Fibroblast of lung (primary cell): ENCODE measurements around the gene PTDSS2. TPM values are rescaled to one million over a fixed set of nuclear protein-coding genes. Genes with fewer than 3 reads are reported as not detected.

ENCODE experiments used
- DNase-seq, 2 donors: peaks; one replicate each; pipeline versions ENCODE4 v3.0.0 to v3.0.0-alpha.2; 2010; ENCODE audit warnings: low read depth in 2 of 2
- H2AFZ ChIP-seq: 2 replicates; pipeline ENCODE4 v1.5.1; 2012; ENCODE audit warnings: low read length, control low read depth, inconsistent platforms
- H3K27ac ChIP-seq: 2 replicates; pipeline ENCODE4 v1.5.1; 2011; ENCODE audit warnings: low read length, control low read depth; ENCODE audit not compliant: insufficient read depth
- H3K27me3 ChIP-seq: 2 replicates; pipeline ENCODE4 v1.5.1; 2011; ENCODE audit warnings: mild to moderate bottlenecking, low read length; ENCODE audit not compliant: control insufficient read depth, insufficient read depth
- H3K36me3 ChIP-seq: 2 replicates; pipeline ENCODE4 v1.5.1; 2011; ENCODE audit warnings: low read length; ENCODE audit not compliant: control insufficient read depth, insufficient read depth
- H3K4me1 ChIP-seq: 2 replicates; pipeline ENCODE4 v1.5.1; 2011; ENCODE audit warnings: low read length; ENCODE audit not compliant: control insufficient read depth, insufficient read depth; ENCODE audit errors: extremely low read depth
- H3K4me2 ChIP-seq: 2 replicates; pipeline ENCODE4 v1.5.1; 2011; ENCODE audit warnings: low read length, control low read depth; ENCODE audit not compliant: insufficient read depth; ENCODE audit errors: extremely low read depth
- H3K4me3 ChIP-seq, 4 experiments: fragments of 200-600 bp in 1 of 4; sonication (generic) in 1 of 4; replicated peaks in 1 of 4; 2 replicates each; pipeline ENCODE4 v1.5.1; 2011 to 2016; ENCODE audit warnings: low read length in 4 of 4, low read depth in 3 of 4, mild to moderate bottlenecking in 3 of 4, control low read depth in 2 of 4, inconsistent platforms in 1 of 4, mixed read lengths in 1 of 4; ENCODE audit not compliant: insufficient read depth in 1 of 4; ENCODE audit errors: control extremely low read depth in 1 of 4
- H3K79me2 ChIP-seq: 2 replicates; pipeline ENCODE4 v1.5.1; 2012; ENCODE audit warnings: mild to moderate bottlenecking, low read length, inconsistent platforms; ENCODE audit not compliant: control insufficient read depth, insufficient read depth
- H3K9ac ChIP-seq: 2 replicates; pipeline ENCODE4 v1.5.1; 2011; ENCODE audit warnings: mild to moderate bottlenecking, low read length, control low read depth; ENCODE audit not compliant: insufficient read depth
- H3K9me3 ChIP-seq: 2 replicates; pipeline ENCODE4 v1.5.1; 2012; ENCODE audit warnings: low read depth, low read length; ENCODE audit not compliant: control insufficient read depth, insufficient read depth
- H4K20me1 ChIP-seq: 2 replicates; pipeline ENCODE4 v1.5.1; 2011; ENCODE audit warnings: low read length; ENCODE audit not compliant: control insufficient read depth, insufficient read depth; ENCODE audit errors: extremely low read depth
- EZH2 ChIP-seq: IDR thresholded peaks from 2 replicates; pipeline ENCODE4 v1.5.1; 2012; ENCODE audit warnings: low read length, control low read depth, mild to moderate bottlenecking; ENCODE audit errors: missing control alignments
- polyA plus RNA-seq, 2 donors: library from polyadenylated mRNA; depleted of rRNA in 1 of 2; stranded (reverse) in 1 of 2; unstranded in 1 of 2; fragments of >200 nt; gene quantifications; 2 replicates each; pipeline ENCODE4 v1.2.1, GENCODE V29; 2011 to 2012; ENCODE audit warnings: missing spikeins in 1 of 2
- total RNA-seq: library from RNA; depleted of rRNA; stranded (reverse); fragments of >200 nt; gene quantifications from 2 replicates; pipeline ENCODE4 v1.2.1, GENCODE V29; 2014
- TF ChIP-seq, protein P1 (sequence below), 2 donors: IDR thresholded peaks in 1 of 2; conservative IDR thresholded peaks in 1 of 2; 1 replicate in 1 of 2; 2 replicates in 1 of 2; pipeline ENCODE4 v1.5.1; 2011 to 2012; ENCODE audit warnings: low read length in 2 of 2, control low read depth in 1 of 2, inconsistent platforms in 1 of 2, low read depth in 1 of 2, mild to moderate bottlenecking in 1 of 2

Gene PTDSS2
- total and polyA plus RNA-seq, 2 donors (not counting 1 experiment from before 2014, with no cell fraction given), result 17.4 to 36.7 TPM

GRCh38 chr11:486189-486588 is 36.1 kb downstream of the PTDSS2 start:
- no peaks in the 10 kb centered on the region for H3K79me2 ChIP-seq
- no peak overlapping the region for H3K27ac ChIP-seq
- H2AFZ ChIP-seq, result no peak overlapping the region
- H3K9ac ChIP-seq, result no peak overlapping the region
- no peaks in the 10 kb centered on the region for H3K9me3 ChIP-seq
- H3K27me3 ChIP-seq, result no peaks in the 10 kb centered on the region
- TF ChIP-seq, protein P1, sequence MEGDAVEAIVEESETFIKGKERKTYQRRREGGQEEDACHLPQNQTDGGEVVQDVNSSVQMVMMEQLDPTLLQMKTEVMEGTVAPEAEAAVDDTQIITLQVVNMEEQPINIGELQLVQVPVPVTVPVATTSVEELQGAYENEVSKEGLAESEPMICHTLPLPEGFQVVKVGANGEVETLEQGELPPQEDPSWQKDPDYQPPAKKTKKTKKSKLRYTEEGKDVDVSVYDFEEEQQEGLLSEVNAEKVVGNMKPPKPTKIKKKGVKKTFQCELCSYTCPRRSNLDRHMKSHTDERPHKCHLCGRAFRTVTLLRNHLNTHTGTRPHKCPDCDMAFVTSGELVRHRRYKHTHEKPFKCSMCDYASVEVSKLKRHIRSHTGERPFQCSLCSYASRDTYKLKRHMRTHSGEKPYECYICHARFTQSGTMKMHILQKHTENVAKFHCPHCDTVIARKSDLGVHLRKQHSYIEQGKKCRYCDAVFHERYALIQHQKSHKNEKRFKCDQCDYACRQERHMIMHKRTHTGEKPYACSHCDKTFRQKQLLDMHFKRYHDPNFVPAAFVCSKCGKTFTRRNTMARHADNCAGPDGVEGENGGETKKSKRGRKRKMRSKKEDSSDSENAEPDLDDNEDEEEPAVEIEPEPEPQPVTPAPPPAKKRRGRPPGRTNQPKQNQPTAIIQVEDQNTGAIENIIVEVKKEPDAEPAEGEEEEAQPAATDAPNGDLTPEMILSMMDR (conservative IDR thresholded peaks at IDR 0.05 in 1 of 2, IDR thresholded peaks at IDR 0.05 in 1 of 2; ENCODE audit: low read depth in 1 of 2, low read length in 2 of 2), result no peak
- TF ChIP-seq EZH2, result no peak
- no peaks in the 10 kb centered on the region for H4K20me1 ChIP-seq
- no peak for DNase-seq
- no peak overlapping the region for H3K4me3 ChIP-seq
- H3K4me2 ChIP-seq, result no peak overlapping the region
- H3K4me1 ChIP-seq, result no peaks in the 10 kb centered on the region
- H3K36me3 ChIP-seq, result no peaks in the 10 kb centered on the region

DNA sequence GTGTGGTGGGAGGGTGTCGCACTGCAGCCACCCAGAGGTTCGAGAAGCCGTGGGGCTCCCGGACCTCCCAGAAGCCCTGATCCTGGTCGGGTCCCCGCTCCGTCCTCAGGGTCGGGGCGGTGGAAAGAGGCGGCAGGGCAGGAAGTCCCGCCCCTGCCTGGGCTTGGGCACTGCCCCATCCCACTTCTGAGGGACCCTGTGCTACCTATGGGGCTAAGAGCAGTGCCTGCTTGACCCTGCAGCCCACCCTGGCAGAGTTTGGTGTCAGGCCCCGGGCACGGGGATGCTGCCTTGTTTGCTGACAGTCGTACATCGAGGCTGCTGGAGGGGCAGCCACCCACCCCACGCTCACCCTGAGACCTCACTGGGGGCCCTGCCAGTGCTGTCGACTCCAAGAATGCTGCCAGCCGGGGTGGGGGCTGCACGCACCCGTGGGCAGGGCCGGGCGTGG is 37.5 kb downstream of the PTDSS2 start:
- no peak overlapping the region for H3K4me2 ChIP-seq
- H4K20me1 ChIP-seq, result no peaks in the 10 kb centered on the region
- TF ChIP-seq EZH2, result no peak
- TF ChIP-seq, protein P1 (conservative IDR thresholded peaks at IDR 0.05 in 1 of 2, IDR thresholded peaks at IDR 0.05 in 1 of 2; ENCODE audit: low read depth in 1 of 2, low read length in 2 of 2), result no peak
- no peaks in the 10 kb centered on the region for H3K27me3 ChIP-seq
- H2AFZ ChIP-seq, result no peak overlapping the region
- H3K36me3 ChIP-seq, result peaks cover under 1% of the 10 kb centered on the region
- H3K4me1 ChIP-seq, result no peaks in the 10 kb centered on the region
- no peaks in the 10 kb centered on the region for H3K9me3 ChIP-seq
- H3K27ac ChIP-seq, result no peak overlapping the region
- no peak overlapping the region for H3K9ac ChIP-seq
- H3K4me3 ChIP-seq, result no peak overlapping the region
- no peak for DNase-seq
- no peaks in the 10 kb centered on the region for H3K79me2 ChIP-seq

DNA sequence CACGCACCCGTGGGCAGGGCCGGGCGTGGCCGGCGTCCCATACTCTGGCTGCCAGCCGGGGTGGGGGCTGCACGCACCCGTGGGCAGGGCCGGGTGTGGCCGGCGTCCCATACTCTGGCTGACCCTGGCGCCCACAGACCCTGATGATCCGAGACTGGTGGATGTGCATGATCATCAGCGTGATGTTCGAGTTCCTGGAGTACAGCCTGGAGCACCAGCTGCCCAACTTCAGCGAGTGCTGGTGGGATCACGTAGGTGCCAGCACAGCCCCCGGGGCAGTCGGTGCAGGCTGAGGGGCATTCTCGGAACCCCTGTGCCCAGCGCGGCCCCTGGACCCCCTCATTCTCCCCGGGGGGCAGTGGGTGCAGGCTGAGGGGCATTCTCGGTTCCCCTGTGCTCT is 38.0 kb downstream of the PTDSS2 start:
- no peak overlapping the region for H2AFZ ChIP-seq
- H3K27me3 ChIP-seq, result no peaks in the 10 kb centered on the region
- no peak overlapping the region for H3K27ac ChIP-seq
- H3K4me3 ChIP-seq, result no peak overlapping the region
- H3K4me2 ChIP-seq, result no peak overlapping the region
- no peak overlapping the region for H3K9ac ChIP-seq
- H3K36me3 ChIP-seq, result peaks cover 2% of the 10 kb centered on the region
- no peak for DNase-seq
- H3K4me1 ChIP-seq, result no peaks in the 10 kb centered on the region
- no peaks in the 10 kb centered on the region for H3K9me3 ChIP-seq
- no peaks in the 10 kb centered on the region for H3K79me2 ChIP-seq
- TF ChIP-seq, protein P1 (conservative IDR thresholded peaks at IDR 0.05 in 1 of 2, IDR thresholded peaks at IDR 0.05 in 1 of 2; ENCODE audit: low read depth in 1 of 2, low read length in 2 of 2), result no peak
- TF ChIP-seq EZH2, result no peak
- no peaks in the 10 kb centered on the region for H4K20me1 ChIP-seq
